ENCODE data around the gene SPRYD3. TPM values are rescaled to one million over a fixed set of nuclear protein-coding genes. Genes with fewer than 3 reads are reported as not detected.

SPRYD3 gene, protein sequence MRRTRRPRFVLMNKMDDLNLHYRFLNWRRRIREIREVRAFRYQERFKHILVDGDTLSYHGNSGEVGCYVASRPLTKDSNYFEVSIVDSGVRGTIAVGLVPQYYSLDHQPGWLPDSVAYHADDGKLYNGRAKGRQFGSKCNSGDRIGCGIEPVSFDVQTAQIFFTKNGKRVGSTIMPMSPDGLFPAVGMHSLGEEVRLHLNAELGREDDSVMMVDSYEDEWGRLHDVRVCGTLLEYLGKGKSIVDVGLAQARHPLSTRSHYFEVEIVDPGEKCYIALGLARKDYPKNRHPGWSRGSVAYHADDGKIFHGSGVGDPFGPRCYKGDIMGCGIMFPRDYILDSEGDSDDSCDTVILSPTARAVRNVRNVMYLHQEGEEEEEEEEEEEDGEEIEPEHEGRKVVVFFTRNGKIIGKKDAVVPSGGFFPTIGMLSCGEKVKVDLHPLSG
- total RNA-seq: 17.9 and 18.0 TPM in 2 replicates
- long read RNA-seq, partial matches to known transcripts: 1 of 4 reads
- long read RNA-seq, other reads (novel, unspliced or antisense): 0 of 4 reads

DNA sequence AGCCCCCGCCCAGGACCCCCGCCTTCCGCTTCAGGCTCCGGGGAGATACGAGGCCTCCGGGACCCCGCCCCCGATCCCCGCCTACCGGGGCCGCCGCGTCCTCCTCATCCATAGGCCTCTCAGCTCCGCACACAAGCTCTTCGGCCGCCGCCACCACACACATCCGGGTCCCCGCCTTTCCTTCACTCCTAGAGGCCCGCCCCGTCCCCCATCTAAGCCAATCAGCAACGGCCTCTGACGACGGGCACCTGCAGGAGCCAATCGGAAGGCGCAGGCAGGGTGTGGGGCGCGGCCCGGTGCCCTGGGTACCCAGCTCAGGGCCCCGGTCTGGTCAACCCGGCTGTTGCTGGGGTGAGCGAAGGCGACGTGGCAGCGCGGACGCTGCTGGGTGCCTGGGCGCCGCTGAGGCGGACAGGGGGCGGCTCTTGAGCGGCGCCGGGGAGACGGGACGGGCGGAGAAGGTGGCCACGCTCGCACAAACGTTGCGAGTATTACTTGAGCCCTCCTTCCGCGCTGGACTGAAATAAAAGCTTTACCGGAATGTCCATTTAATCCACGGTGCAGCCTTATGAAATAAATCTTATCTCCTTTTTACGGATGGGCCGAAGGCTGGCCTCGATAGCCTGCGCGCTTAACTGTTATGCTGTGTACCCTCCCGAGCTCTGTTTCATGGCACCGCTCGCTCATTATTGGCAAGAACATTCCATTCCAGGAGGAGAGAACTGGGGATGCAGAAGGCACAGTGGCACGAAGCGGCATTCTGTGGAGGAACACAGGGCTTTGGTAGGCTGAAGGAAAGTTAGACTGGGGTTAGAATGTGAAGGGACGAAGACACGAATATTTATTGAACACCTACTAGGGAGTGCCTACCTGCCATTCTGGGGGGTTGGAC, at the start of gene SPRYD3:
SPRYD3 (minus strand) TSS at position 165 of the 892 bp plus-strand sequence; CDS start at position 108, 57 bp downstream.
- DNase-seq (ENCODE audit: low spot score, unreplicated experiment): peak; percentile 98
- no peaks in the 10 kb centered on the region for H3K9me3 Mint-ChIP-seq (ENCODE audit: low read depth)
- H3K36me3 Mint-ChIP-seq (ENCODE audit: insufficient read depth): peaks cover 10% of the 10 kb centered on the region
- H3K27me3 Mint-ChIP-seq: no peaks in the 10 kb centered on the region
- H3K4me3 Mint-ChIP-seq (ENCODE audit: low read depth): peak within 1 kb of the TSS; percentile 80
- peak within 1 kb of the TSS; percentile 97 for H3K27ac Mint-ChIP-seq
- TF ChIP-seq, protein P1, sequence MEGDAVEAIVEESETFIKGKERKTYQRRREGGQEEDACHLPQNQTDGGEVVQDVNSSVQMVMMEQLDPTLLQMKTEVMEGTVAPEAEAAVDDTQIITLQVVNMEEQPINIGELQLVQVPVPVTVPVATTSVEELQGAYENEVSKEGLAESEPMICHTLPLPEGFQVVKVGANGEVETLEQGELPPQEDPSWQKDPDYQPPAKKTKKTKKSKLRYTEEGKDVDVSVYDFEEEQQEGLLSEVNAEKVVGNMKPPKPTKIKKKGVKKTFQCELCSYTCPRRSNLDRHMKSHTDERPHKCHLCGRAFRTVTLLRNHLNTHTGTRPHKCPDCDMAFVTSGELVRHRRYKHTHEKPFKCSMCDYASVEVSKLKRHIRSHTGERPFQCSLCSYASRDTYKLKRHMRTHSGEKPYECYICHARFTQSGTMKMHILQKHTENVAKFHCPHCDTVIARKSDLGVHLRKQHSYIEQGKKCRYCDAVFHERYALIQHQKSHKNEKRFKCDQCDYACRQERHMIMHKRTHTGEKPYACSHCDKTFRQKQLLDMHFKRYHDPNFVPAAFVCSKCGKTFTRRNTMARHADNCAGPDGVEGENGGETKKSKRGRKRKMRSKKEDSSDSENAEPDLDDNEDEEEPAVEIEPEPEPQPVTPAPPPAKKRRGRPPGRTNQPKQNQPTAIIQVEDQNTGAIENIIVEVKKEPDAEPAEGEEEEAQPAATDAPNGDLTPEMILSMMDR (IDR thresholded peaks at IDR 0.05; ENCODE audit: unreplicated experiment): no peak
- peaks cover 35% of the 10 kb centered on the region for H3K4me1 Mint-ChIP-seq (ENCODE audit: low read depth)

DNA sequence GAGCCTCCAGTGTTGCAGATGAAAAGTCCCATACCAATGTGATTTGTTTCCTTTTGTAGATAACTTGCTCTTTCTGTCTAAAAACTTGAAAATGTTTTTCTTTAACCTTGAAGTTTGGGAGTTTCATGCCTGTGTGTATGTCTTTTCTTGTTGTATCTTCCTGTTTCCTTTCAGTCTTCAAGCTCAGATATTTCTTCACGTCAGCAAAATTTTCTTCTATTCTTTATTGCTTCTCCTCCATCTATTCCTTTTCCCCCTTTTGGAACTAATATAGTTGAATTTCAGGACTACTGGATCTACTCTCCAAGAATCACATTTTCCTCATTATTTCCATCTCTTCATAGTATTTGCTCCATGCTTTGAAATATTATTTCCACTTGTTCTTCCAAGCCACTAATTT, 48.0 kb upstream of the SPRYD3 start:
- no peak overlapping the region for H3K27ac Mint-ChIP-seq
- TF ChIP-seq, protein P1 (IDR thresholded peaks at IDR 0.05; ENCODE audit: unreplicated experiment): no peak
- peaks cover 1% of the 10 kb centered on the region for H3K36me3 Mint-ChIP-seq (ENCODE audit: insufficient read depth)
- peaks cover 7% of the 10 kb centered on the region for H3K27me3 Mint-ChIP-seq
- H3K4me1 Mint-ChIP-seq (ENCODE audit: low read depth): peaks cover under 1% of the 10 kb centered on the region
- no peaks in the 10 kb centered on the region for H3K9me3 Mint-ChIP-seq (ENCODE audit: low read depth)
- no peak overlapping the region for H3K4me3 Mint-ChIP-seq (ENCODE audit: low read depth)
- DNase-seq (ENCODE audit: low spot score, unreplicated experiment): no peak

DNA sequence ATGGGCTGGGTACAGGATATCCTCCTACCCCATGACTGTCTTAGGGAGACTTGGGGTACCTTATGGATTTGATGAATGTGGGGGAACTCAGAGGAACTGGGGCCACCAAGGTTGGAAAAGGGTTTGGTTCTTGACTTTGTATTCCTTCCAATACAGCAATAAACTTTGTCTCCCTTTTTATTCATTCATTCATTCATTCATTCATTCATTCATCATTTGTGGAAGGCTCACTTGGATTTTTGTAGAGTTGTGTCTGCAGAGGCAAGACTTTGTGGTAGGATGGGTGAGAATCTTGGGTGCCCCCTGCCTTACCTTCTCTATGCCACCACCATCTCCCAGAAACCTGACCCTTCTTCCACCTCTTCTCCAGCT, 45.1 kb upstream of the SPRYD3 start:
- Mint-ChIP-seq H3K9me3 (ENCODE audit: low read depth) (no peaks in the 10 kb centered on the region), H3K4me1 (ENCODE audit: low read depth) (peaks cover 4% of the 10 kb centered on the region)
- TF ChIP-seq, protein P1 (IDR thresholded peaks at IDR 0.05; ENCODE audit: unreplicated experiment): no peak

DNA sequence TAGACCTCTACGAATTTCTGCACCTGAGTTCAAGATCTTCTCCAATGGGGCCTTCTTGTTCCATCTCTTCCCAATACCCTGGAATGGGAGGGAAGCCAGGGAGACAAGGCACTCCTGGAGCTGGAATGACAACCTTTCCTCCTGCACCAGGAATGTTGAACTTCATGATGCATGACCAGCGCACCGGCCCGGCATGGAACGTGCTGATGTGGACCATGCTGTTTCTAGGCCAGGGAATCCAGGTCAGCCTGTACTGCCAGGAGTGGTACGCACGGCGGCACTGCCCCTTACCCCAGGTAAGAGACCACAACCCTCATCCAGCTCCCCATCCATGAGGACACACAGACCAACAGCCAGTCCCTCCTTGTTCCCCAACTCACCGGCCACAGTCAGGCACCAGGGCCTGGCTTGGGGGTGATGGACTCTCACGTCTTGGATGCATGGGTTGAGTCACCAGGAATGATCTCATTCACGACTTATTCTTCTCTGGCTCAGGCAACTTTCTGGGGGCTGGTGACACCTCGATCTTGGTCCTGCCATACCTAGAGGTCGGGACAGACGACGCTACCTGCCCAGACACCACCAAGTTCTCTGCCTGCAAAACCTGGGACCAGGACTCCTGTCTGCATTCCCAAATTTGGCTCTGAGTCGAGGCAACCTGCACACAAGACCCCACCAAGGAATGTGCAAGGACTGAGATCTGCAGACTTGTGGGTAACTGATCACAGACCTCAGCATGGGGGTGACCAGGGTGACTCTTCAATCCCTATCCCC, 44.6 kb upstream of the SPRYD3 start:
- peaks cover 1% of the 10 kb centered on the region for H3K36me3 Mint-ChIP-seq (ENCODE audit: insufficient read depth)
- no peak for DNase-seq (ENCODE audit: low spot score, unreplicated experiment)
- TF ChIP-seq, protein P1 (IDR thresholded peaks at IDR 0.05; ENCODE audit: unreplicated experiment): no peak
- H3K27me3 Mint-ChIP-seq: peaks cover 3% of the 10 kb centered on the region
- peak overlapping the region; percentile 89 for H3K27ac Mint-ChIP-seq
- H3K9me3 Mint-ChIP-seq (ENCODE audit: low read depth): no peaks in the 10 kb centered on the region
- peaks cover 4% of the 10 kb centered on the region for H3K4me1 Mint-ChIP-seq (ENCODE audit: low read depth)
- no peak overlapping the region for H3K4me3 Mint-ChIP-seq (ENCODE audit: low read depth)

More for the DNA sequence above, 45.1 kb upstream of the SPRYD3 start:
- Mint-ChIP-seq H3K27me3 (peaks cover 7% of the 10 kb centered on the region), H3K27ac (no peak overlapping the region), H3K4me3 (ENCODE audit: low read depth) (no peak overlapping the region), H3K36me3 (ENCODE audit: insufficient read depth) (peaks cover 1% of the 10 kb centered on the region)
- DNase-seq (ENCODE audit: low spot score, unreplicated experiment): no peak

Data from progenitor cell of endocrine pancreas (in vitro differentiated cells).